HG02973 (cell line): ENCODE data around the gene ZNF106.

ENCODE experiments used
- ATAC-seq: cut with Tn5 transposase; IDR thresholded peaks from one replicate; pipeline ENCODE4 v1.9.1; 2021; ENCODE audit warnings: moderate library complexity; ENCODE audit not compliant: unreplicated experiment

The ZNF106 gene

GRCh38 chr15:42482701-42483100 lies 8.2 kb downstream of the ZNF106 start:
- no peak for ATAC-seq

- no peak for ATAC-seq
These were observed 16.1 kb downstream of the ZNF106 start for GRCh38 chr15:42474827-42475226.

GRCh38 chr15:42471002-42471401 lies 19.9 kb downstream of the ZNF106 start:
- no peak for ATAC-seq

GRCh38 chr15:42465520-42466259 lies 25.3 kb downstream of the ZNF106 start:
- no peak for ATAC-seq

GRCh38 chr15:42461261-42461660 lies 29.7 kb downstream of the ZNF106 start:
- ATAC-seq: no peak

- ATAC-seq: peak; percentile 77
These were observed 33.2 kb downstream of the ZNF106 start for GRCh38 chr15:42457445-42458442.

- no peak for ATAC-seq
These were observed 34.0 kb downstream of the ZNF106 start for GRCh38 chr15:42456971-42457370.

- no peak for ATAC-seq
These were observed 34.4 kb downstream of the ZNF106 start for GRCh38 chr15:42456531-42456930.

GRCh38 chr15:42453826-42454225 lies 37.1 kb downstream of the ZNF106 start:
- no peak for ATAC-seq

- ATAC-seq: no peak
These were observed 40.5 kb downstream of the ZNF106 start for GRCh38 chr15:42450425-42450790.

- no peak for ATAC-seq
These were observed 41.0 kb downstream of the ZNF106 start for GRCh38 chr15:42449770-42450424.

- no peak for ATAC-seq
These were observed 42.7 kb downstream of the ZNF106 start for GRCh38 chr15:42448281-42448680.

GRCh38 chr15:42447599-42447998 lies 43.3 kb downstream of the ZNF106 start:
- ATAC-seq: no peak

GRCh38 chr15:42445551-42445950 lies 45.4 kb downstream of the ZNF106 start:
- ATAC-seq: no peak

- no peak for ATAC-seq
These were observed 46.4 kb downstream of the ZNF106 start for GRCh38 chr15:42444415-42445063.

- no peak for ATAC-seq
These were observed 63.3 kb downstream of the ZNF106 start for GRCh38 chr15:42427429-42428223.

GRCh38 chr15:42421376-42421775 lies 69.6 kb downstream of the ZNF106 start:
- ATAC-seq: no peak

- ATAC-seq: no peak
These were observed 71.6 kb downstream of the ZNF106 start for GRCh38 chr15:42419369-42419768.

- no peak for ATAC-seq
These were observed 77.0 kb downstream of the ZNF106 start for GRCh38 chr15:42413920-42414319.

- no peak for ATAC-seq
These were observed 79.1 kb downstream of the ZNF106 start for GRCh38 chr15:42411884-42412283.
